Activated B cell treated with CpG ODN at 0.5 μM for 24 hours (primary cell): ENCODE data around the gene BSCL2. TPM values are rescaled to one million over a fixed set of nuclear protein-coding genes. Genes with fewer than 3 reads are reported as not detected.

Experiments used
- ATAC-seq: fragments of 200-7000 bp; cut with Tn5 transposase; one replicate; pipeline ENCODE4 v1.10.0; 2021; ENCODE audit warnings: low read depth, mild to moderate bottlenecking, moderate library complexity
- CTCF ChIA-PET: fragments of 350-600 bp; sonication (Branson Sonifier 250); formaldehyde crosslinking; loops from one replicate; lab custom pipeline; 2021; ENCODE audit warnings: antibody characterized with exemption; lab: Charles Lee
- POLR2A ChIA-PET: fragments of 350-600 bp; sonication (Branson Sonifier 250); formaldehyde crosslinking; loops from one replicate; lab custom pipeline; 2021; ENCODE audit warnings: antibody characterized with exemption; lab: Charles Lee
- DNase-seq: peaks from one replicate; pipeline ENCODE4 v3.0.0; 2022
- H3K27ac Mint-ChIP-seq: one replicate; pipeline ENCODE4 v1.8.0; 2020; ENCODE audit warnings: mixed read lengths
- H3K27me3 Mint-ChIP-seq: one replicate; pipeline ENCODE4 v1.8.0; 2021; ENCODE audit warnings: mixed read lengths
- H3K36me3 Mint-ChIP-seq: one replicate; pipeline ENCODE4 v1.8.0; 2021; ENCODE audit warnings: low read depth, mixed read lengths
- H3K4me1 Mint-ChIP-seq: one replicate; pipeline ENCODE4 v1.8.0; 2021; ENCODE audit warnings: mixed read lengths
- H3K4me3 Mint-ChIP-seq: one replicate; pipeline ENCODE4 v1.8.0; 2020; ENCODE audit warnings: mild to moderate bottlenecking, mixed read lengths
- H3K9me3 Mint-ChIP-seq: one replicate; pipeline ENCODE4 v1.8.0; 2020; ENCODE audit warnings: mixed read lengths
- intact Hi-C: fragments of 100-400 bp; cut with micrococcal nuclease; formaldehyde crosslinking; loops from one replicate; pipeline ENCODE4 v1.15.1; 2024
- total RNA-seq: library from RNA; stranded (reverse); gene quantifications from 2 replicates; pipeline ENCODE4 v1.2.3, GENCODE V29; 2022
- TF ChIP-seq, protein P1 (sequence below): fragments of 200-600 bp; IDR thresholded peaks from one replicate; pipeline ENCODE4 v1.8.0; 2022; ENCODE audit warnings: antibody characterized with exemption, mild to moderate bottlenecking

Gene BSCL2
- total RNA-seq, 1 donor from 2014 or later: 18.6 TPM

DNA sequence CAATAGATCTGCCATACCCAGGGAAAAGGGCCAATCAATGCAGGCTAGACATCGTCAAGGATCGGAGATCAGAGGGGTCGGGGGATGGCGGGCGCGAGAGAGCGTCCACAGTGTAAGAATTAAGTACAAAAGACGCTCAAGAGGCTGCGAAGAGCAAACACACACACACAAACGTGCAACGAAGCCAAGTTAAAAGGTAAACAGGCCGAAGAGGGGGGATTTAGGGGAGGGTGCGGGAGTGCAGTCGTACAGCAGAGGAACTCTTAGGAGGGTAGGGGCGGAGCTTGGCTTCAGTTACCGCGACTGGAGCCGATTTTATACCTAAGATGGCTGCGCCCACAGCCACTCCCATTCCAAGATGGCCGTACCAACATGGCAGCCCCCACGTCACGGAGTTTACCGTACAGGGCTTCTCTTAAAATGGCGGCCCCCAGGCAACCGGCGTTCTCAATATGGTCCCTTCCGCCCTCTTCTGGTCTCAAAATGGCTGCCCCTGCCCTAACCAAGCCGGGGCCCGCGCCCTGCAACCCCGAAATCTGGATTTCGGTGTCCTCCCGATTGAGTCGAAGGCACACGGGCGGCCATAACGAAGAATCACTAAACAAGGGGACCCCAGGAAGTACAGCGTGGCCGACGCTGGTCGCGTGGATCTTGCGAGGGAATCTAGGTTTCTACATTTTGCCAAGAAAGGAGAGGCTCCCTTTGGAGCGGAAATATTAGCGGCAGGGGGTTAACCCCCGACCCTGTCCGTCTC, 2.2 kb upstream of the BSCL2 start:
- ChIA-PET CTCF (interaction anchor here (0.7 to 0.9 kb wide), 2 partner anchors 117 to 118 kb away, joined by 3 read pairs; partner anchors contain the start of gene TUT1), POLR2A (interaction anchor here (0.5 to 8.0 kb wide), 34 partner anchors 9 to 1562 kb away, joined by 3 to 188 read pairs (median 12); partner anchors contain the start of genes B3GAT3, C11orf98, CSKMT and EEF1G)
- peak overlapping the region; percentile 96 for H3K4me3 Mint-ChIP-seq
- TF ChIP-seq, protein P1, sequence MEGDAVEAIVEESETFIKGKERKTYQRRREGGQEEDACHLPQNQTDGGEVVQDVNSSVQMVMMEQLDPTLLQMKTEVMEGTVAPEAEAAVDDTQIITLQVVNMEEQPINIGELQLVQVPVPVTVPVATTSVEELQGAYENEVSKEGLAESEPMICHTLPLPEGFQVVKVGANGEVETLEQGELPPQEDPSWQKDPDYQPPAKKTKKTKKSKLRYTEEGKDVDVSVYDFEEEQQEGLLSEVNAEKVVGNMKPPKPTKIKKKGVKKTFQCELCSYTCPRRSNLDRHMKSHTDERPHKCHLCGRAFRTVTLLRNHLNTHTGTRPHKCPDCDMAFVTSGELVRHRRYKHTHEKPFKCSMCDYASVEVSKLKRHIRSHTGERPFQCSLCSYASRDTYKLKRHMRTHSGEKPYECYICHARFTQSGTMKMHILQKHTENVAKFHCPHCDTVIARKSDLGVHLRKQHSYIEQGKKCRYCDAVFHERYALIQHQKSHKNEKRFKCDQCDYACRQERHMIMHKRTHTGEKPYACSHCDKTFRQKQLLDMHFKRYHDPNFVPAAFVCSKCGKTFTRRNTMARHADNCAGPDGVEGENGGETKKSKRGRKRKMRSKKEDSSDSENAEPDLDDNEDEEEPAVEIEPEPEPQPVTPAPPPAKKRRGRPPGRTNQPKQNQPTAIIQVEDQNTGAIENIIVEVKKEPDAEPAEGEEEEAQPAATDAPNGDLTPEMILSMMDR: no peak
- H3K9me3 Mint-ChIP-seq: no peaks in the 10 kb centered on the region
- no peaks in the 10 kb centered on the region for H3K27me3 Mint-ChIP-seq
- peak overlapping the region; percentile 99 for H3K27ac Mint-ChIP-seq
- intact Hi-C loops: loop anchor here (1.0 to 2.0 kb wide), 10 partner anchors 18 to 917 kb away; partner anchors contain the start of genes C11orf98, CSKMT, FEN1 and HNRNPUL2
- ATAC-seq: peak; percentile 77
- peaks cover 44% of the 10 kb centered on the region for H3K36me3 Mint-ChIP-seq
- H3K4me1 Mint-ChIP-seq: peaks cover 64% of the 10 kb centered on the region
- peak; percentile 83 for DNase-seq

DNA sequence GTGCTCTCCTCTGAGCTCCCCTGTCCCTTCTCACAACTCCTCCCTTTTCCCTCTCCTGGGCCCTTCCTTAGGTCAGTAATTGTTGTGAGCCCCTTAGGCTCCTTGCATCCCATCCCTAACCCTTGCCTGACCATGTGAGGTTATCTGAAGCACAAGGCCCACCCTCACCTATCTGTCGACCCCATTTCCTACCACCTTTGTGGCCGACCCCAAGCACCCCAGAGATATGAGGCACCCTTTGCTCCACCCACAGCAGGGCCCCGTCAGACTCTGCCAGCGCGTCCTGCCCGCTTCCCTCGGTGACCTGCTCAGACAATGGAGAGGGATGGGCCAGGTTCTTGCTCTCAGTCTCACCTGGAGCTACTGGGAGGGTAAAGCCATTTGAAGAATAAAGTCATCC, 1.6 kb upstream of the BSCL2 start:
- Mint-ChIP-seq H3K9me3 (no peaks in the 10 kb centered on the region), H3K4me1 (peaks cover 64% of the 10 kb centered on the region), H3K27me3 (no peaks in the 10 kb centered on the region), H3K4me3 (peak overlapping the region; percentile 96), H3K36me3 (peaks cover 38% of the 10 kb centered on the region), H3K27ac (peak overlapping the region; percentile 99)
- peak; percentile 25 for DNase-seq
- TF ChIP-seq, protein P1: no peak
- ChIA-PET CTCF (interaction anchor here (0.9 kb wide), 1 partner anchor 116 kb away, joined by 3 read pairs; no protein-coding TSS in a partner anchor), POLR2A (interaction anchor here (0.5 to 8.0 kb wide), 32 partner anchors 9 to 1562 kb away, joined by 3 to 188 read pairs (median 13); partner anchors contain the start of genes B3GAT3, C11orf98, CSKMT and EEF1G)
- peak; percentile 3 for ATAC-seq
- intact Hi-C loops: loop anchor here (1.0 to 2.0 kb wide), 10 partner anchors 19 to 916 kb away; partner anchors contain the start of genes C11orf98, CSKMT, FEN1 and HNRNPUL2

DNA sequence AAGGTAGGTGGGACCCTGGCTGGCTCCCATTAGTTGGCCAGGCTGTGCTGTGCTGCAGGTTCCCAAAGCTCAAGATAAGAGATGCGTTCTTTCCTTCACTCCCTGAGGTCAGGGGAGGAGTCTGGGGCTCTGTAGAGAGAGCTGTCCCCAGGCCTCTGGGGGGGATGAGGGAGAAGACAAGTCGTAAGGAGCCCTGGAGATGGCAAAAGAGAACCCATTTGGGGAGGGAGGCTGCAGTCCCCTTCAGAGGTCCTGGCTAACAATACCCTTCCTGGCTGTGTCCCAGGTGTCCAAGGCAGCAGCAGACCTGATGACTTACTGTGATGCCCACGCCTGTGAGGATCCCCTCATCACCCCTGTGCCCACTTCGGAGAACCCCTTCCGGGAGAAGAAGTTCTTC, 1.2 kb upstream of the BSCL2 start:
- Mint-ChIP-seq H3K27me3 (no peaks in the 10 kb centered on the region), H3K4me3 (peak overlapping the region; percentile 96), H3K9me3 (no peaks in the 10 kb centered on the region), H3K4me1 (peaks cover 63% of the 10 kb centered on the region), H3K36me3 (peaks cover 34% of the 10 kb centered on the region), H3K27ac (peak overlapping the region; percentile 99)
- DNase-seq (no peak), ATAC-seq (no peak)
- intact Hi-C loops: loop anchor here (2.0 kb wide), 1 partner anchor 916 kb away; the partner anchor contains the start of genes FEN1 and TMEM258
- POLR2A ChIA-PET: interaction anchor here (0.9 to 8.0 kb wide), 25 partner anchors 10 to 279 kb away, joined by 3 to 188 read pairs (median 17); partner anchors contain the start of genes B3GAT3, C11orf98, CSKMT and EEF1G
- CTCF ChIA-PET: no interaction called here
- TF ChIP-seq, protein P1: no peak

DNA sequence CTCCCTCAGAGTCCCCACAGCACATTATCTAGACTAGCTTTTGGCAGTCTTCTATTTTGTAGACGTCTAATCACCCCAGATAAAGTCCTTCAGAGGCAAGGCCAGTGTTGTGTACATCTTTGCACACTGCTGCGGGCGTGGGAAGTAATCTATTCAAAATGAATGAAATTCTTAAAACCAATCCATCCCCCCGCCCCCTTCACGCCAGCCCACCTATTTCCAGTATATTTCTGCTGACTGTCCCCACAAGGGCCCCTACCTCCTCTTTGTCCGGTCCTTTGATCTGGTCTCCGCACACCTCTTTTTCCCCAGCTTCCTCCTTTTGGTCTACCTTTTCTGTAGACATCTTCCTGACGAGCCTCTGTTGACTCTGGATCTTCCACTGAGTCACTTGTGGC, 375 bp downstream of the BSCL2 start:
- TF ChIP-seq, protein P1: no peak
- Mint-ChIP-seq H3K27ac (peak overlapping the region; percentile 99), H3K27me3 (no peaks in the 10 kb centered on the region), H3K36me3 (peaks cover 26% of the 10 kb centered on the region), H3K4me1 (peaks cover 49% of the 10 kb centered on the region), H3K4me3 (peak overlapping the region; percentile 92), H3K9me3 (no peaks in the 10 kb centered on the region)
- intact Hi-C loops: loop anchor here (1.0 to 2.0 kb wide), 3 partner anchors 28 to 174 kb away; partner anchors contain the start of genes GANAB and UBXN1
- ChIA-PET POLR2A (interaction anchor here (0.6 to 8.0 kb wide), 23 partner anchors 13 to 174 kb away, joined by 3 to 188 read pairs (median 9); partner anchors contain the start of genes B3GAT3, C11orf98, CSKMT and EEF1G), CTCF (interaction anchor here (1.0 to 1.6 kb wide), 2 partner anchors 42 to 174 kb away, joined by 3 to 5 read pairs; partner anchors contain the start of genes C11orf98, CSKMT and SLC3A2)
- DNase-seq (no peak), ATAC-seq (no peak)
